ENCODE data around the gene CRHR2. TPM values are rescaled to one million over a fixed set of nuclear protein-coding genes. Genes with fewer than 3 reads are reported as not detected.
A peak's percentile ranks its signal among the peaks of the same experiment; 100 is the strongest.

CRHR2 gene
- total RNA-seq, 2 donors from 2014 or later = 0.16 TPM; not detected in 1

DNA sequence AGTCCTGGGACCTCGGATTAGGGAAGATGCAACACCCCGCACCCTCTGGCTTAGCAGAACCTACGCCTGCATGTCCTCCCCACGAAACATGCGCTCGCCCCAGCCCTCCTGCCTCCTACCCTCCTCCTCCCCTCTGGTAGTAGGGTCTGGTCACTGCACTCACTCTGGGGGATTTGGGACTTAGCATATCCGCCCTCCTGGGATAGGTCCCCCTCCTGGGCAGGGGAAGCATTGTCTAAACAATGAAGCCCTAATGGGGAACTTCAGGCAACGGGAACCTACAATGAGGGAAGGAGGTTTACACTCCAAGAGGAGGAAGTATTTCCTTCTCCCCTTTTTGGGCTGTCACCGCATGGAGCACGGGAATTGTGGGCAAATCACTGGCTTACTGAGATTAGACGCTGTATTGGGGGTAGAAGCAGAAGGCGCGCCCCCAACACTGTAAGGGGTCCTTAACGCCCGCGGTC is 892 bp downstream of the CRHR2 start:
- Histone ChIP-seq H3K27ac (no peak overlapping the region), H3K36me3 (no peaks in the 10 kb centered on the region), H3K4me1 (peaks cover 7% of the 10 kb centered on the region), H3K27me3 (peaks cover 21% of the 10 kb centered on the region), H3K9me3 (no peaks in the 10 kb centered on the region), H3K9ac (ENCODE audit: low read depth in 2 of 2, low read length in 2 of 2) (no peak overlapping the region), H3K4me3 (peak overlapping the region; percentile 27)
- DNase-seq = no peak
- TF ChIP-seq, protein P1, sequence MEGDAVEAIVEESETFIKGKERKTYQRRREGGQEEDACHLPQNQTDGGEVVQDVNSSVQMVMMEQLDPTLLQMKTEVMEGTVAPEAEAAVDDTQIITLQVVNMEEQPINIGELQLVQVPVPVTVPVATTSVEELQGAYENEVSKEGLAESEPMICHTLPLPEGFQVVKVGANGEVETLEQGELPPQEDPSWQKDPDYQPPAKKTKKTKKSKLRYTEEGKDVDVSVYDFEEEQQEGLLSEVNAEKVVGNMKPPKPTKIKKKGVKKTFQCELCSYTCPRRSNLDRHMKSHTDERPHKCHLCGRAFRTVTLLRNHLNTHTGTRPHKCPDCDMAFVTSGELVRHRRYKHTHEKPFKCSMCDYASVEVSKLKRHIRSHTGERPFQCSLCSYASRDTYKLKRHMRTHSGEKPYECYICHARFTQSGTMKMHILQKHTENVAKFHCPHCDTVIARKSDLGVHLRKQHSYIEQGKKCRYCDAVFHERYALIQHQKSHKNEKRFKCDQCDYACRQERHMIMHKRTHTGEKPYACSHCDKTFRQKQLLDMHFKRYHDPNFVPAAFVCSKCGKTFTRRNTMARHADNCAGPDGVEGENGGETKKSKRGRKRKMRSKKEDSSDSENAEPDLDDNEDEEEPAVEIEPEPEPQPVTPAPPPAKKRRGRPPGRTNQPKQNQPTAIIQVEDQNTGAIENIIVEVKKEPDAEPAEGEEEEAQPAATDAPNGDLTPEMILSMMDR (IDR thresholded peaks at IDR 0.05) = no peak
- intact Hi-C loops (cut with DNase I) = no loop called here

- TF ChIP-seq, protein P1 (IDR thresholded peaks at IDR 0.05) = no peak
- intact Hi-C loops (cut with DNase I) = no loop called here
- Histone ChIP-seq H3K4me1 (peaks cover 7% of the 10 kb centered on the region), H3K9ac (ENCODE audit: low read depth in 2 of 2, low read length in 2 of 2) (no peak overlapping the region), H3K27ac (no peak overlapping the region), H3K27me3 (peaks cover 21% of the 10 kb centered on the region), H3K9me3 (no peaks in the 10 kb centered on the region), H3K36me3 (no peaks in the 10 kb centered on the region), H3K4me3 (no peak overlapping the region)
- DNase-seq = no peak
These were observed 2.6 kb downstream of the CRHR2 start for GRCh38 chr7:30679664-30680063.

GRCh38 chr7:30678805-30679204 is 3.5 kb downstream of the CRHR2 start:
- H3K27me3 ChIP-seq = peaks cover 21% of the 10 kb centered on the region
- DNase-seq = no peak

GRCh38 chr7:30674876-30675275 is 7.4 kb downstream of the CRHR2 start:
- no peaks in the 10 kb centered on the region for H3K27me3 ChIP-seq
- TF ChIP-seq, protein P1 (IDR thresholded peaks at IDR 0.05) = no peak
- intact Hi-C loops (cut with DNase I) = no loop called here
- no peaks in the 10 kb centered on the region for H3K9me3 ChIP-seq
- no peak overlapping the region for H3K9ac ChIP-seq (ENCODE audit: low read depth in 2 of 2, low read length in 2 of 2)
- H3K4me1 ChIP-seq = no peaks in the 10 kb centered on the region
- no peak overlapping the region for H3K27ac ChIP-seq
- no peak overlapping the region for H3K4me3 ChIP-seq
- no peak for DNase-seq
- no peaks in the 10 kb centered on the region for H3K36me3 ChIP-seq

More at GRCh38 chr7:30678805-30679204, 3.5 kb downstream of the CRHR2 start:
- intact Hi-C loops (cut with DNase I) = no loop called here
- Histone ChIP-seq H3K9me3 (no peaks in the 10 kb centered on the region), H3K4me1 (peaks cover 7% of the 10 kb centered on the region), H3K4me3 (no peak overlapping the region), H3K36me3 (no peaks in the 10 kb centered on the region), H3K9ac (ENCODE audit: low read depth in 2 of 2, low read length in 2 of 2) (no peak overlapping the region), H3K27ac (no peak overlapping the region)
- TF ChIP-seq, protein P1 (IDR thresholded peaks at IDR 0.05) = no peak

GRCh38 chr7:30674420-30674819 is 7.8 kb downstream of the CRHR2 start:
- DNase-seq = no peak
- intact Hi-C loops (cut with DNase I) = no loop called here
- Histone ChIP-seq H3K36me3 (no peaks in the 10 kb centered on the region), H3K9ac (ENCODE audit: low read depth in 2 of 2, low read length in 2 of 2) (no peak overlapping the region), H3K27me3 (no peaks in the 10 kb centered on the region), H3K4me3 (no peak overlapping the region), H3K27ac (no peak overlapping the region), H3K9me3 (no peaks in the 10 kb centered on the region), H3K4me1 (no peaks in the 10 kb centered on the region)
- TF ChIP-seq, protein P1 (IDR thresholded peaks at IDR 0.05) = no peak

All from colonic mucosa (tissue), 4 donors.